Activated CD4-positive, alpha-beta T cell treated with anti-CD3 and anti-CD28 coated beads, Interleukin-2, amount 10 ng/mL, durations not matched to agents 7 days and 5 days (primary cell): ENCODE measurements around the gene MAP3K20. TPM values are rescaled to one million over a fixed set of nuclear protein-coding genes. Genes with fewer than 3 reads are reported as not detected.
"Not testable (repeated sequence)": the region's sequence is repeated elsewhere in the genome, so short reads cannot be mapped to it uniquely, and the experiment has no call there.

Experiments used
- CTCF ChIA-PET: fragments of 350-600 bp; sonication (Branson Sonifier 250); formaldehyde crosslinking; loops from one replicate; lab custom pipeline; 2021; ENCODE audit warnings: antibody characterized with exemption; lab: Charles Lee
- POLR2A ChIA-PET: fragments of 350-600 bp; sonication (Branson Sonifier 250); formaldehyde crosslinking; loops from one replicate; lab custom pipeline; 2021; ENCODE audit warnings: antibody characterized with exemption; lab: Charles Lee
- DNase-seq: peaks from one replicate; pipeline ENCODE4 v3.0.0-alpha.2; 2020
- H3K27ac Mint-ChIP-seq: one replicate; pipeline ENCODE4 v1.8.0; 2021; ENCODE audit warnings: mild to moderate bottlenecking, moderate library complexity, mixed read lengths
- H3K27me3 Mint-ChIP-seq: one replicate; pipeline ENCODE4 v1.8.0; 2021; ENCODE audit warnings: mixed read lengths
- H3K36me3 Mint-ChIP-seq: one replicate; pipeline ENCODE4 v1.8.0; 2021; ENCODE audit warnings: low read depth, mixed read lengths
- H3K4me1 Mint-ChIP-seq: one replicate; pipeline ENCODE4 v1.8.0; 2021; ENCODE audit warnings: mixed read lengths
- H3K4me3 Mint-ChIP-seq: one replicate; pipeline ENCODE4 v1.8.0; 2021; ENCODE audit warnings: mild to moderate bottlenecking, moderate library complexity, mixed read lengths
- H3K9me3 Mint-ChIP-seq: one replicate; pipeline ENCODE4 v1.8.0; 2021; ENCODE audit warnings: mixed read lengths
- total RNA-seq, 2 experiments: library from RNA; stranded (reverse); gene quantifications; one replicate each; pipeline ENCODE4 v1.2.3, GENCODE V29; 2021

The MAP3K20 gene
- 10 to 100 TPM; 14.5 to 15.1 TPM for total RNA-seq

DNA sequence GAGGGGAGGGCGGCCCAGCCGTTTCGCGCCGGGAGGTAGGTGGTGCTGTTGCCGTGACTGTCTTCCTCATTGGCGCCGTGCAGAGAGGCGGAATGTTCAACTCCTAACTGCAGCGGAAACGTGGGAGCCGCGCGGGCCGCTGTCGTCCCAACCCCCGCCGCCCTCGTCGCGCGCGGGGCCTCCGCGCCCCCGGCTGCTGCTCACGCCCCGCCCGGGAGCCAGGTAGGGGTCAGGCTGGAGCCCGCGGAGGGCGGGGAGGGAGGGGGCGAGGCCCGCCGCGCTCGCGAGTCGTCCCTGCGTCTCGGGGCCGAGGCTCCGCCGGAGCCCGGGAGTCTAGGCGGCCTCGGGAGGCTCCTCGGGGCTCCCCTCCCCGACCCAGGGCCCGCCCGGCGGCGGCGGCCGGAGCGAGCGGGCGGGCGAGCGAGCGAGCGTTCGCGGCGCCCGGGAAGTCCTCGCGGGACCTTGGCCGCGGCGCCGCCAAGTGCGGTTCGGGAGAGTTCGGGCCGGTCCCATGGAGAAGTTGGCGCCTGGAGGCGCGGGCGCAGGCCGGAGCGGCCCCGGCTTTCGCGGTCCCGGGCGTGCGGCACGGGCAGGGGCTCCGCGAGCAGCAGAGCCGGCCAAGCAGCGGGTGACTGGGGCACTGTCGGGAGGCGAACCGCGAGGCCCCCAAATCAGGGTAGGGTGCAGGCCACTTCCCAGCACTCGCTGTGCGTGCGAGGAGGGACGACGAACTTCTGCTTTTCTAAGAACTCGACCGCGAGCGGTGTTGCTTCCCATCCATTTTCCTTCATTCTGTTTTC, at the start of gene MAP3K20:
MAP3K20 (plus strand) TSS at position 66 of the 800 bp plus-strand sequence. CDS start 15,186 bp downstream, outside the sequence.
- H3K4me3 Mint-ChIP-seq = peak within 1 kb of the TSS; percentile 80
- DNase-seq = peak; percentile 65
- peak within 1 kb of the TSS; percentile 78 for H3K27ac Mint-ChIP-seq
- ChIA-PET CTCF (no interaction called here), POLR2A (no interaction called here)
- H3K9me3 Mint-ChIP-seq = no peaks in the 10 kb centered on the region
- H3K36me3 Mint-ChIP-seq = peaks cover 2% of the 10 kb centered on the region
- peaks cover 27% of the 10 kb centered on the region for H3K4me1 Mint-ChIP-seq
- peaks cover 28% of the 10 kb centered on the region for H3K27me3 Mint-ChIP-seq

DNA sequence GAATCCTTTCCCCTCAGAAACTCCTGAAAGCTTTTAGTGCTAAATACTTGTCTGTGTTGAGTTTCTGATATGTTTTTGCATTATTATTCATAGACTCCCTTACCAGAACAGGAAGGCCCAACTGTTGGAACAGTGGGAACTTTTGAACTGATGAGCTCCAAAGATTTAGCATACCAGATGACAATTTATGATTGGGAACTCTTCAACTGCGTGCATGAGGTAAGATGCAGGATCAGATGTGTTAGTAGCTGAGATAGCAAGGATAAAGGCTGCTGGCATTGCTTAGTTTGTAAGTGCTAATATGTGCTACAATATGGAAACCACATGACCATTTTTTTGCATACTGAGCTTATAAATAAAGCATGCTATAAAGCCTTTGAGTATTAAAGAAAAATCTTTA, 49.2 kb upstream of the MAP3K20 start:
- no peaks in the 10 kb centered on the region for H3K9me3 Mint-ChIP-seq
- H3K27ac Mint-ChIP-seq = no peak overlapping the region
- H3K27me3 Mint-ChIP-seq = peaks cover 12% of the 10 kb centered on the region
- CTCF ChIA-PET = interaction anchor here (0.6 to 1.1 kb wide), 5 partner anchors 53 to 427 kb away, joined by 4 to 6 read pairs (median 4); no protein-coding TSS in a partner anchor
- POLR2A ChIA-PET = no interaction called here
- peaks cover 3% of the 10 kb centered on the region for H3K4me1 Mint-ChIP-seq
- no peaks in the 10 kb centered on the region for H3K36me3 Mint-ChIP-seq
- DNase-seq = no peak
- no peak overlapping the region for H3K4me3 Mint-ChIP-seq

DNA sequence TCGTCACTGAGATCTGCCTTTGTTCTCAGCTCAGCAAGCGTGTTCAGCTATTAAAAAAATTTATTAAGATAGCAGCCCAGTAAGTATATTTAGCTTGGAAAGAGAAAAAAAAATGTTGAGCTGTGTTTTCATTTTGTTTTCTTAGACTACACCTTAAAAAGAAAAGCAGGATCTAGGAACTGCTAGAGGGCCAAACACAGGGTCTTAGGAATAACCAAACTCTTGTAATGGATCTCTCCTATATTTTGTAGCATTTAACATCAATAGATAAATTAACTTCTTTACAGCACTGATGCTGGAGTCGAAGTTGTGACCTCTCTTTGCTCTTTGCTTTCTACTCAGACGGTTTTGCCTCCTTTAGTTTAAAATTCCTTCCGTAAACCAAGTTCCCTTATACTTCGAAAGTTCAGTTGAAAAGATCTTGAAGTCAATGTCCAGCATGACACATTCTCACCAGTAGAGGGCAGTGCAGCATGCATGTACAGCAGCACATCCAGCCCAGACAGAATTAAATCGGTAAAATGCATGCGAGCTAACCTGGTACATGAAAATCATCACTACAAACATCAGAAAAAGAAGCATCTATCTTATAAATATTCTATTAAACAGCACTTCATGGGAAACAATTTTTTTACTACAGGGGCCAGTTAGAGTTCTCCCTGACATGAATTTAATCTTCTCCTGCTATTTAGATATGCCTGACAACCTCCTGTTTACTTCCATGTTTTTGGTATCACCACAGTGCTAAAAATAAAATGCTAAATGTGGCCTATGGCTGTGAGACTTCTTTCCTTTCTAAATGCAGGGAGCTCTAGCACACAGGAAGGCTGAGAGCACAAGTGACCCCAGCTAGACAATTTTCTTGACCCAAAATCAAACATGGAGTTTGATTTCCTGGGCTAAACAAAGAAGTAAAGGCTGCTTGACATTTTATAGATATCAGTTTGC, 48.2 kb upstream of the MAP3K20 start:
- no peak overlapping the region for H3K27ac Mint-ChIP-seq
- DNase-seq = peak; percentile 87
- H3K36me3 Mint-ChIP-seq = no peaks in the 10 kb centered on the region
- no peak overlapping the region for H3K4me3 Mint-ChIP-seq
- ChIA-PET CTCF (interaction anchor here (0.5 to 2.9 kb wide), 8 partner anchors 54 to 1660 kb away, joined by 3 to 23 read pairs (median 4); no protein-coding TSS in a partner anchor), POLR2A (no interaction called here)
- H3K27me3 Mint-ChIP-seq = peaks cover 13% of the 10 kb centered on the region
- H3K4me1 Mint-ChIP-seq = peaks cover 3% of the 10 kb centered on the region
- H3K9me3 Mint-ChIP-seq = no peaks in the 10 kb centered on the region

DNA sequence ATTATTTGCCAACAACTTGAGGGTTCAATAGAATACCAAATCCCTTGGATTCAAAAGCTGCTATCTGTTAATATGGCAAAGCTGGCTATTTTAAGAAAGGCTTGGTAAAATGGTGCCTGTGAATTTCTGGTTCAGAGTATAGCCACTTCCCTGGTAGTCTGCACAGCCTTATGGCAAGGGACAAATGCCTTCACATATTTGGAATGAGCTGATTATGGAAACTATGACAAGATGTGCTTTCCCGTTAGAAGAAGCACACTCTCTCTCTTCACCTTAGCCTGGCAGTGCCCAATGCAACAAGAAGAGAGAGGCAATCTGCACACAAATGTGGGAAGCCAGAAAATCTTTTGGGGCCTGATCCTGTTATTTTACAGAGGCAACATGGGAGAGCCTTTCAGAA, 47.5 kb upstream of the MAP3K20 start:
- no peak overlapping the region for H3K4me3 Mint-ChIP-seq
- no peaks in the 10 kb centered on the region for H3K9me3 Mint-ChIP-seq
- ChIA-PET CTCF (interaction anchor here (0.6 to 2.9 kb wide), 3 partner anchors 182 to 1659 kb away, joined by 3 to 23 read pairs (median 4); no protein-coding TSS in a partner anchor), POLR2A (no interaction called here)
- no peaks in the 10 kb centered on the region for H3K36me3 Mint-ChIP-seq
- no peak for DNase-seq
- H3K4me1 Mint-ChIP-seq = peaks cover 3% of the 10 kb centered on the region
- H3K27me3 Mint-ChIP-seq = peaks cover 15% of the 10 kb centered on the region
- H3K27ac Mint-ChIP-seq = no peak overlapping the region

DNA sequence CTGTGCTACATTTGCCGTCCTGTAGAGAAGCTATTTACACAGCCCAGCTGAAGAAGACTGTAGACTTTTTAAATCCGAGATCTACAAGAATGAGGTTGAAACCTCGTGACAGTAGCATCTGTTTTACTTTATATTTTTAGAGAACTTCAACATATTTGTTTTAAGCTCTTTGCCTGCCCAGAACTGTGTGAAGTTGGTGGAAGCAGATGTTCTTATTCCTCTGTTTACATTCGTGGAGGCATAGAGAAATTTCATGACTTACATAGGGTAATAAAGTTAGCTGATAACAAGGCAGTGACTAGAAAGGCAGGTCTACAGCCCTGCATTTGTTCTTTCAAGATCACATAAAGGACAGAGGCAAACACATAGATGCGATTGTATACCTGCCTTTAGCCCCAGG, 47.0 kb upstream of the MAP3K20 start:
- H3K9me3 Mint-ChIP-seq = no peaks in the 10 kb centered on the region
- no peak overlapping the region for H3K27ac Mint-ChIP-seq
- peaks cover 15% of the 10 kb centered on the region for H3K27me3 Mint-ChIP-seq
- POLR2A ChIA-PET = no interaction called here
- H3K36me3 Mint-ChIP-seq = no peaks in the 10 kb centered on the region
- H3K4me3 Mint-ChIP-seq = no peak overlapping the region
- CTCF ChIA-PET = interaction anchor here (0.9 to 2.9 kb wide), 2 partner anchors 9 to 182 kb away, joined by 3 to 23 read pairs; no protein-coding TSS in a partner anchor
- DNase-seq = no peak
- H3K4me1 Mint-ChIP-seq = peaks cover 3% of the 10 kb centered on the region

DNA sequence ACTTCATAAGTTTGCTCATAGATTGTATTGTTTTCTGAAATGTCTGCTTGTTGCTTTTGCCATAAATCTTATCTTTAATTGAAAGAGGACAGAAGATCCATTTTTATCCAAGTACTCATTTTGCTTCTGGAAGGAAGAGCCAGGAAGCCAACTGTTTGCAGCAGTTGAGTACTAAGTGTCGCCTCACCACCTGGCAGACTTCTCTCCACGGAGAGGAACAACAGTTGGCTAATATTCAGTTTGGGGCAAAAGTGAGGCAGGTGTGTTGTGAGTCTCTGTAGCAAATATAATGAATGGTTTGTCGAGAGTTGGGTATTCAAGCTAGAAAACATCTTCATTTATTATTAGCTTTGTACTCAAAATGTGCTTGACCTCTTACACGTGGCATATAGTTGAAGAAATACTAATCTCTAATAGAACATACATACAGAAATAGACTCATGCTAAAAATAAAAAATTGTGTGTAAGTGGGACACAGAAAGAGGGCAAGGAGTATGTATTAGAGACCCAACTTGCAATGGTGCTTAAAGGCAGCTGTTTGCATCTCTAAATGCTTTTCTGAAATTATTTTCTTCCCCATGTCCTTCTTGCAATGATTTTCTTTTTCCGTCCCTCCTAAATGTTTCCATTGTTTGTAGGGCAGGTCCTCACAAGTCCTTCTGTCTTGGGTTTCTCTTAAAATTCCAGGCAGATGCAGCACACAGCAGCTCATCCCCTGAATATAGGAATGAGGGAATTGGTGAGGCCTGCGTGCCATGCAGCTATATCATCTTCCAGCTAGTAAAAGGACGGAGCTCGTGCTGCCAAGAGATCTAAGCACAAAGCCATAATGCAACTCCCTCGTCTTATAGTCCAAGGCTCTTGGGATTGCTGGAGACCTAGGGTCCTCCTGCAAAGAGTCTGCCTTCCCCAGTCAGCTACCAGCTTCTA, 44.8 kb upstream of the MAP3K20 start:
- peaks cover 3% of the 10 kb centered on the region for H3K4me1 Mint-ChIP-seq
- H3K27ac Mint-ChIP-seq = no peak overlapping the region
- no peaks in the 10 kb centered on the region for H3K36me3 Mint-ChIP-seq
- ChIA-PET CTCF (interaction anchor here (0.8 to 1.4 kb wide), 2 partner anchors 180 to 418 kb away, joined by 3 to 4 read pairs; no protein-coding TSS in a partner anchor), POLR2A (interaction anchor here (0.6 kb wide), 2 partner anchors 53 to 342 kb away, joined by 3 to 4 read pairs; no protein-coding TSS in a partner anchor)
- DNase-seq = no peak
- no peak overlapping the region for H3K4me3 Mint-ChIP-seq
- no peaks in the 10 kb centered on the region for H3K9me3 Mint-ChIP-seq
- peaks cover 15% of the 10 kb centered on the region for H3K27me3 Mint-ChIP-seq

DNA sequence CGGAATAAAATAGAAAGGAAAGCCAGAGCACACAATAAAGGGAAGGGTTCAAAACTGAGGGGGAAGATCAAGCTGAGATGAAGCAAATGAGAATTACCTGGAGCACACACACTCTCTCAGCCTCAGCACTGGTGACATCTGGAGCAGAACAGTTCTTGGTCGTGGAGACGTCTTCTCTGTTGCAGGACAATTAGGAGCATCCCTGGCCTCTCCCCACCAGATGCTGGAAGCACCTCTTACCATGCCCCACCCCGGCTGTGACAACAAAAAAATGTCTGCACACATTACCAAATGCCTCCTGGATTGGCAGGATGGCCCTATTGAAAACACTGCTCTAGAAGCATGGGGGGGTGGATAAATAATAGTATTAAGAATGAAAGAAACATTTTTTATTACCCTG, 43.6 kb upstream of the MAP3K20 start:
- DNase-seq = no peak
- Mint-ChIP-seq H3K4me3 (no peak overlapping the region), H3K9me3 (no peaks in the 10 kb centered on the region), H3K27ac (no peak overlapping the region), H3K27me3 (peaks cover 15% of the 10 kb centered on the region), H3K36me3 (no peaks in the 10 kb centered on the region), H3K4me1 (peaks cover 3% of the 10 kb centered on the region)
- ChIA-PET POLR2A (no interaction called here), CTCF (interaction anchor here (0.6 kb wide), 1 partner anchor 1140 kb away, joined by 3 read pairs; no protein-coding TSS in a partner anchor)

DNA sequence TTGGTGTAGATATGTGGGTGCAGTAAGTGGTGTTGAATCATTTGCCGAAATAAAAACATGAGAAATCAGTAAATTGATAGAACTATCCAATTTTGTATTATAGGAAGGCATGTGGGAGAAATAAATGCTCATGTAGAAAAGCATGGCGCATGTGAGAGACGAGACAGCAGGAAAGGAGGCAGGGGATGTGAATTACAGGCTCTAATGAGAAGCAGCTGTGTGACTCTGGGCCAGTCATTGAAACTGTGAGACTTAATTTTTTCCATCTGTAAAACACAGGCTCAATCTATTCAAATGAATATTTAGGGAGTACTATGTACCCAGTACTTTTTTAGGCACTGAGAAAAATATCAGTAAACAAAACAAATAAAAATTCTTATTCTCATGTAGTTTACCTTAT, 42.6 kb upstream of the MAP3K20 start:
- DNase-seq = no peak
- peaks cover 12% of the 10 kb centered on the region for H3K27me3 Mint-ChIP-seq
- POLR2A ChIA-PET = no interaction called here

DNA sequence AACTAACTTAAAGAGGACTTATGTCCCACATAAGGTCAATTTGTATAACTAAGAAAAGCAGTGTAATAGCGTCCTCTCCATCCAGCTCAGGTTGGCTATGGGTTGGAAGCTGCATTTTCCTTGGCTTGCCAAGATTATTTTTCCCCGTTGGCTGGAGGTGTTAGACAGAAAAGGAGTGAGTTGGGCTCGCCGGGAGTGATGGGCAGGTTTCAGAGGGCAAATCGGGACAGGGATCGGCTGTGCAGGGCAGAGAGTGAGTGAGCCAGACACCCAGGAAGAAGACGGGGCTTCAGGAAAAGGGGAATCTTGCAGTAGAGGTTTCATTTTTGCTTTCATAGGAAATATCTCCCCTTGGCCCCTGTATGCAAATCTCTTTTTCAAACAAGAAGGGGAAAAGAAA, 41.5 kb upstream of the MAP3K20 start:
- Mint-ChIP-seq H3K9me3 (no peaks in the 10 kb centered on the region), H3K27me3 (peaks cover 12% of the 10 kb centered on the region), H3K4me1 (no peaks in the 10 kb centered on the region), H3K27ac (no peak overlapping the region), H3K4me3 (no peak overlapping the region), H3K36me3 (no peaks in the 10 kb centered on the region)
- POLR2A ChIA-PET = no interaction called here
- CTCF ChIA-PET = no interaction called here
- DNase-seq = no peak

More for the DNA sequence above, 42.6 kb upstream of the MAP3K20 start:
- Mint-ChIP-seq H3K9me3 (no peaks in the 10 kb centered on the region), H3K4me3 (no peak overlapping the region), H3K36me3 (no peaks in the 10 kb centered on the region), H3K27ac (no peak overlapping the region), H3K4me1 (no peaks in the 10 kb centered on the region)
- CTCF ChIA-PET = no interaction called here

DNA sequence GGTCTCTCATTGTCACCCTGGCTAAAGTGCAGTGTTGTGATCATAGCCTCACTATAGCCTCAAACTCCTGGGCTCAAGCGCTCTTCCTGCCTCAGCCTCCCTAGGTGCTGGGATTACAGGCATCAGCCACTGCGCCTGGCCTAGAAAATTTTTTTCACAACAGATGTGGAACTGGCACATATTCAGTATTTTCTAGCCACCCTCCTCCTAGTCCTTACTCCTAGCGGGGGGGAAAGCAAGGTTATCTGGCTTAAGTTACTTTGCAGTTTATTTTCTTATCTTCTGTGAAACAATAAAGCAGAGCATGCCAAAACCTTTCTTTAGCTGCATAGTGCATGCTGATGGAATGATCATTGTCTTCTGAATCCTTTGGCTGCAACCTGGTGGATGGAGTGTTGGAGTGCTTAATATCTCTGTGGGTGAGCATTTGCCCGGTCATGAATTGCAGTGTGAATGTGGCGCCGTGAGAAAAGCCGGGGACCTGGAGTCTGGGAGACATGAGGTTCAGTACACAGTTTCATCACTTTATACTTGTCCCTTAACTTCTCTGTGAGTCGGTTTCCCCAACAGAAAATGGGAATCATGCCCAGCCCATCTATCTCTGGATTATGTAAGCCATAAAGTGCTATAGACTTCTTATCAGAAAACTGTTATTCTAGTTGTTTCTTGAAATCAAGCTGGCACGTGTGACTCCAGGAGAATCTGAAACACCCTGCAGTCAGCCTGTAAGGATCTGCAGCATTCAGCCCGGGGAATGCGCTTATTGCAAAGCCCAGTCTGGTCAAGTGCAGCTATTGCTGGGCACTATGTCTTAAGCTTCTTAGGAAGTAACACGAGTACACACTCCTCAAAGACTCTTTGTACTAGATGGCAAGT, 38.2 kb upstream of the MAP3K20 start:
- CTCF ChIA-PET = interaction anchor here (0.7 to 1.3 kb wide), 3 partner anchors 9 to 173 kb away, joined by 3 read pairs; no protein-coding TSS in a partner anchor

DNA sequence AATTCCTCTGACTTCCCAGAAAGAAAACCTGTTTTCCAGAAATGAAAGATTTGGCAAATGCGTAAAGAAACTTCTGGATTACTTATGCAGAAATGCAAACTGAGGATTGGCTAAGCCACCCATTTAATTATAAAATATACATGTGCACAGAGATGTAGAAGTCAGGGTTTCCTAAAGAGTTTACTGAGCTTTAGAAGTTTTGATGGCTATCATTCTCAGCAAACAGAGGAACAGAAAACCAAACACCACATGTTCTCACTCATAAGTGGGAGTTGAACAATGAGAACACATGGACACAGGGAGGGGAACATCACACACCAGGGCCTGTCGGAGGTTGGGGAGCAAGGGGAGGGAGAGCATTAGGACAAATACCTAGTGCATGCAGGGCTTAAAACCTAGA, 37.4 kb upstream of the MAP3K20 start:
- H3K27me3 Mint-ChIP-seq, POLR2A ChIA-PET, H3K36me3 Mint-ChIP-seq, H3K27ac Mint-ChIP-seq, DNase-seq, H3K4me3 Mint-ChIP-seq, H3K4me1 Mint-ChIP-seq, H3K9me3 Mint-ChIP-seq: not testable (repeated sequence)
- CTCF ChIA-PET = interaction anchor here (0.8 to 1.3 kb wide), 2 partner anchors 9 to 20 kb away, joined by 3 read pairs; no protein-coding TSS in a partner anchor

More for the DNA sequence above, 38.2 kb upstream of the MAP3K20 start:
- no peaks in the 10 kb centered on the region for H3K4me1 Mint-ChIP-seq
- H3K27me3 Mint-ChIP-seq = peaks cover 2% of the 10 kb centered on the region
- no peaks in the 10 kb centered on the region for H3K9me3 Mint-ChIP-seq
- H3K27ac Mint-ChIP-seq = no peak overlapping the region
- DNase-seq = no peak
- H3K4me3 Mint-ChIP-seq = no peak overlapping the region
- no peaks in the 10 kb centered on the region for H3K36me3 Mint-ChIP-seq
- POLR2A ChIA-PET = no interaction called here
